HEK293 (cell line): ENCODE results near the gene DPH7.

Source experiments
- CTCF ChIA-PET: fragments of 350-600 bp; formaldehyde crosslinking; extraction: SDS; loops from one replicate; lab custom pipeline; 2021; ENCODE audit warnings: antibody characterized with exemption; lab: Yijun Ruan, JAX
- POLR2A ChIA-PET: fragments of 300-600 bp; formaldehyde crosslinking; extraction: SDS; loops from one replicate; lab custom pipeline; 2020; ENCODE audit warnings: antibody characterized with exemption, inconsistent platforms; lab: Yijun Ruan, JAX
- H3K27ac ChIP-seq: fragments of 200-500 bp; sonication (Bioruptor generic); 2 replicates; pipeline ENCODE4 v1.5.1; 2014; ENCODE audit warnings: low read depth, low read length, control low read depth, inconsistent platforms; ENCODE audit errors: extremely low read depth
- H3K36me3 ChIP-seq, 2 experiments: fragments of 200-500 bp in 1 of 2; sonication (Bioruptor generic) in 1 of 2; 1 replicate in 1 of 2; 2 replicates in 1 of 2; pipeline ENCODE4 v1.5.1; 2014 to 2017; ENCODE audit warnings: inconsistent platforms in 2 of 2, low read length in 2 of 2; ENCODE audit not compliant: control insufficient read depth in 2 of 2, insufficient read depth in 1 of 2
- H3K4me1 ChIP-seq: fragments of 200-500 bp; sonication (Bioruptor generic); 2 replicates; pipeline ENCODE4 v1.5.1; 2014; ENCODE audit warnings: mild to moderate bottlenecking, low read length, inconsistent platforms; ENCODE audit not compliant: control insufficient read depth, insufficient read depth
- H3K4me3 ChIP-seq: 2 replicates; pipeline ENCODE4 v1.5.1; 2011; ENCODE audit warnings: low read depth, mild to moderate bottlenecking, control low read depth, low read length, moderate library complexity
- H3K9me3 ChIP-seq: fragments of 200-500 bp; sonication (Bioruptor generic); 2 replicates; pipeline ENCODE4 v1.5.1; 2014; ENCODE audit warnings: low read depth, low read length, inconsistent platforms; ENCODE audit not compliant: control insufficient read depth, insufficient read depth
- BCL11A ChIP-seq: fragments of 450-650 bp; formaldehyde crosslinking; IDR thresholded peaks from 2 replicates; pipeline ENCODE4 v1.5.1; 2016; ENCODE audit warnings: low read depth, missing biosample characterization, missing genetic modification characterization
- GFI1B ChIP-seq: fragments of 450-650 bp; formaldehyde crosslinking; IDR thresholded peaks from 2 replicates; pipeline ENCODE4 v1.5.1; 2016; ENCODE audit warnings: missing biosample characterization, missing genetic modification characterization
- GLIS1 ChIP-seq: fragments of 450-650 bp; formaldehyde crosslinking; IDR thresholded peaks from 2 replicates; pipeline ENCODE4 v1.5.1; 2016; ENCODE audit warnings: missing biosample characterization, missing genetic modification characterization
- HOXD13 ChIP-seq: sonication (generic); formaldehyde crosslinking; IDR thresholded peaks from 2 replicates; pipeline ENCODE4 v1.8.0; 2022; ENCODE audit warnings: missing genetic modification reagents, borderline replicate concordance
- IKZF3 ChIP-seq: fragments of 450-650 bp; IDR thresholded peaks from 2 replicates; pipeline ENCODE4 v1.5.0; 2018; ENCODE audit warnings: missing biosample characterization, mild to moderate bottlenecking, missing genetic modification characterization, moderate library complexity
- KLF1 ChIP-seq: fragments of 450-650 bp; formaldehyde crosslinking; IDR thresholded peaks from 2 replicates; pipeline ENCODE4 v1.5.1; 2016; ENCODE audit warnings: missing biosample characterization, missing genetic modification characterization
- SP2 ChIP-seq: fragments of 450-650 bp; formaldehyde crosslinking; IDR thresholded peaks from 2 replicates; pipeline ENCODE4 v1.5.1; 2016; ENCODE audit warnings: missing biosample characterization, missing genetic modification characterization
- TCF7L2 ChIP-seq: IDR thresholded peaks from 2 replicates; pipeline ENCODE4 v1.6.1; 2011; ENCODE audit warnings: low read depth, mild to moderate bottlenecking, inconsistent platforms, low read length, moderate library complexity, borderline replicate concordance
- TRIM28 ChIP-seq: IDR thresholded peaks from 2 replicates; pipeline ENCODE4 v1.6.1; 2011; ENCODE audit warnings: low read length, control low read depth, borderline replicate concordance
- WT1 ChIP-seq: fragments of 450-650 bp; formaldehyde crosslinking; IDR thresholded peaks from 2 replicates; pipeline ENCODE4 v1.5.1; 2016; ENCODE audit warnings: missing biosample characterization, missing genetic modification characterization
- YY1 ChIP-seq: fragments of 450-650 bp; formaldehyde crosslinking; IDR thresholded peaks from 2 replicates; pipeline ENCODE4 v1.5.1; 2018; ENCODE audit warnings: missing biosample characterization, missing genetic modification characterization
- ZBTB1 ChIP-seq: fragments of 450-650 bp; formaldehyde crosslinking; IDR thresholded peaks from 2 replicates; pipeline ENCODE4 v1.5.1; 2016; ENCODE audit warnings: missing biosample characterization, missing genetic modification characterization
- ZBTB17 ChIP-seq: fragments of 450-650 bp; formaldehyde crosslinking; IDR thresholded peaks from 2 replicates; pipeline ENCODE4 v1.5.1; 2016; ENCODE audit warnings: missing biosample characterization, missing genetic modification characterization
- ZBTB48 ChIP-seq: fragments of 450-650 bp; formaldehyde crosslinking; IDR thresholded peaks from 2 replicates; pipeline ENCODE4 v1.5.1; 2016; ENCODE audit warnings: missing biosample characterization, missing genetic modification characterization
- ZBTB7A ChIP-seq: fragments of 450-650 bp; formaldehyde crosslinking; IDR thresholded peaks from 2 replicates; pipeline ENCODE4 v1.5.1; 2016; ENCODE audit warnings: low read depth, missing biosample characterization, missing genetic modification characterization
- ZBTB8A ChIP-seq: fragments of 450-650 bp; formaldehyde crosslinking; IDR thresholded peaks from 2 replicates; pipeline ENCODE4 v1.5.1; 2016; ENCODE audit warnings: missing biosample characterization, missing genetic modification characterization
- ZIC2 ChIP-seq: fragments of 450-650 bp; formaldehyde crosslinking; IDR thresholded peaks from 2 replicates; pipeline ENCODE4 v1.5.1; 2016; ENCODE audit warnings: missing biosample characterization, missing genetic modification characterization
- ZNF140 ChIP-seq: fragments of 450-650 bp; formaldehyde crosslinking; IDR thresholded peaks from 2 replicates; pipeline ENCODE4 v1.5.1; 2016; ENCODE audit warnings: missing biosample characterization, missing genetic modification characterization
- ZNF184 ChIP-seq: fragments of 450-650 bp; IDR thresholded peaks from 2 replicates; pipeline ENCODE4 v1.5.1; 2018; ENCODE audit warnings: missing biosample characterization, mild to moderate bottlenecking, missing genetic modification characterization
- ZNF223 ChIP-seq: fragments of 450-650 bp; formaldehyde crosslinking; IDR thresholded peaks from 2 replicates; pipeline ENCODE4 v1.5.1; 2016; ENCODE audit warnings: missing biosample characterization, missing genetic modification characterization
- ZNF324 ChIP-seq: fragments of 450-650 bp; formaldehyde crosslinking; IDR thresholded peaks from 2 replicates; pipeline ENCODE4 v1.5.1; 2016; ENCODE audit warnings: missing biosample characterization, missing genetic modification characterization
- ZNF366 ChIP-seq: fragments of 450-650 bp; formaldehyde crosslinking; conservative IDR thresholded peaks from 2 replicates; pipeline ENCODE4 v1.5.1; 2016; ENCODE audit warnings: missing biosample characterization, missing genetic modification characterization
- ZNF391 ChIP-seq: fragments of 450-650 bp; formaldehyde crosslinking; IDR thresholded peaks from 2 replicates; pipeline ENCODE4 v1.5.1; 2016; ENCODE audit warnings: low read depth, missing biosample characterization, missing genetic modification characterization, borderline replicate concordance
- ZNF423 ChIP-seq: fragments of 450-650 bp; formaldehyde crosslinking; IDR thresholded peaks from 2 replicates; pipeline ENCODE4 v1.5.1; 2016; ENCODE audit warnings: missing biosample characterization, missing genetic modification characterization
- ZNF521 ChIP-seq: fragments of 450-650 bp; formaldehyde crosslinking; IDR thresholded peaks from 2 replicates; pipeline ENCODE4 v1.5.1; 2017; ENCODE audit warnings: missing biosample characterization, mild to moderate bottlenecking, missing genetic modification characterization
- ZNF560 ChIP-seq: fragments of 450-650 bp; formaldehyde crosslinking; IDR thresholded peaks from 2 replicates; pipeline ENCODE4 v1.5.1; 2017; ENCODE audit warnings: missing biosample characterization, missing genetic modification characterization, borderline replicate concordance
- ZNF621 ChIP-seq: fragments of 450-650 bp; formaldehyde crosslinking; IDR thresholded peaks from 2 replicates; pipeline ENCODE4 v1.5.1; 2017; ENCODE audit warnings: missing biosample characterization, missing genetic modification characterization
- ZNF626 ChIP-seq: fragments of 450-650 bp; sonication (Bioruptor Pico); formaldehyde crosslinking; IDR thresholded peaks from 2 replicates; pipeline ENCODE4 v1.5.1; 2018; ENCODE audit warnings: missing biosample characterization, missing genetic modification characterization, inconsistent platforms
- ZNF701 ChIP-seq: fragments of 450-650 bp; formaldehyde crosslinking; IDR thresholded peaks from 2 replicates; pipeline ENCODE4 v1.5.1; 2016; ENCODE audit warnings: missing biosample characterization, missing genetic modification characterization
- ZSCAN16 ChIP-seq: fragments of 450-650 bp; formaldehyde crosslinking; IDR thresholded peaks from 2 replicates; pipeline ENCODE4 v1.5.1; 2016; ENCODE audit warnings: missing biosample characterization, missing genetic modification characterization
- ZXDB ChIP-seq: fragments of 450-650 bp; formaldehyde crosslinking; IDR thresholded peaks from 2 replicates; pipeline ENCODE4 v1.5.1; 2016; ENCODE audit warnings: missing biosample characterization, missing genetic modification characterization
- TF ChIP-seq, protein P1 (sequence below): fragments of 450-650 bp; formaldehyde crosslinking; IDR thresholded peaks from 2 replicates; pipeline ENCODE4; 2016; ENCODE audit warnings: missing biosample characterization, missing genetic modification characterization
- TF ChIP-seq, protein P2 (sequence below): fragments of 450-650 bp; formaldehyde crosslinking; IDR thresholded peaks from 2 replicates; pipeline ENCODE4 v1.5.1; 2017; ENCODE audit warnings: missing biosample characterization, missing genetic modification characterization
- TF ChIP-seq, protein P3 (sequence below): fragments of 450-650 bp; formaldehyde crosslinking; IDR thresholded peaks from 2 replicates; pipeline ENCODE4 v1.5.1; 2017; ENCODE audit warnings: missing biosample characterization, missing genetic modification characterization
- TF ChIP-seq, protein P4 (sequence below): fragments of 450-650 bp; formaldehyde crosslinking; IDR thresholded peaks from 2 replicates; pipeline ENCODE4 v1.5.1; 2016; ENCODE audit warnings: missing biosample characterization, missing genetic modification characterization

DPH7 gene

DNA sequence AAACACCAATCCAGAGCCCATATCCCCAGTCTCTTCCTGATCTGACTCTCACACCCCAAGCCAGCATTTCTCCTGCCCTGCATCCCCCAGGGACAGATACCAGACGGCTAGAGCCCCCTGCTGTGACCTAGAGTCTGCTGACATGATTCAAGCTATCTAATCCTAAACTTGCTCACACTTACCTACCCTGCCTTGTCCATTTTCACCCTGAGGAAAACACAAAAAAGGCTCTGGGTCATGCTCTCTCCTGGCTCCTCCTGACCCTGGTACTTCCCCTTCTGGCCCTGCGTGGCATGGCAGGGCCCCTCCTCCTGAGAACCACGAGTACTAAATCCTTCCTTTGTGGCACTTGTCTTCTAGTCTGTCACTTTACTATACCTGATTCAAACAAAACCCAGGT lies 23.9 kb upstream of the DPH7 start:
- Histone ChIP-seq H3K27ac (no peak overlapping the region), H3K36me3 (no peaks in the 10 kb centered on the region)
- TF ChIP-seq, protein P1, sequence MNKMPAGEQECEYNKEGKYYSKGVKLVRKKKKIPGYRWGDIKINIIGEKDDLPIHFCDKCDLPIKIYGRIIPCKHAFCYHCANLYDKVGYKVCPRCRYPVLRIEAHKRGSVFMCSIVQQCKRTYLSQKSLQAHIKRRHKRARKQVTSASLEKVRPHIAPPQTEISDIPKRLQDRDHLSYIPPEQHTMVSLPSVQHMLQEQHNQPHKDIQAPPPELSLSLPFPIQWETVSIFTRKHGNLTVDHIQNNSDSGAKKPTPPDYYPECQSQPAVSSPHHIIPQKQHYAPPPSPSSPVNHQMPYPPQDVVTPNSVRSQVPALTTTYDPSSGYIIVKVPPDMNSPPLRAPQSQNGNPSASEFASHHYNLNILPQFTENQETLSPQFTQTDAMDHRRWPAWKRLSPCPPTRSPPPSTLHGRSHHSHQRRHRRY, result no peak
- TF ChIP-seq, protein P2, sequence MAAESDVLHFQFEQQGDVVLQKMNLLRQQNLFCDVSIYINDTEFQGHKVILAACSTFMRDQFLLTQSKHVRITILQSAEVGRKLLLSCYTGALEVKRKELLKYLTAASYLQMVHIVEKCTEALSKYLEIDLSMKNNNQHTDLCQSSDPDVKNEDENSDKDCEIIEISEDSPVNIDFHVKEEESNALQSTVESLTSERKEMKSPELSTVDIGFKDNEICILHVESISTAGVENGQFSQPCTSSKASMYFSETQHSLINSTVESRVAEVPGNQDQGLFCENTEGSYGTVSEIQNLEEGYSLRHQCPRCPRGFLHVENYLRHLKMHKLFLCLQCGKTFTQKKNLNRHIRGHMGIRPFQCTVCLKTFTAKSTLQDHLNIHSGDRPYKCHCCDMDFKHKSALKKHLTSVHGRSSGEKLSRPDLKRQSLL (tag by site-specific recombination), result no peak
- TF ChIP-seq ZNF423 (tag by site-specific recombination) (0 out of 2 replicates have a peak, but pooled peaks have one; percentile 34), TCF7L2 (no peak), SP2 (no peak), TRIM28 (no peak), ZNF621 (tag by site-specific recombination) (no peak), ZXDB (no peak), GFI1B (no peak), ZNF324 (tag by site-specific recombination) (no peak), ZNF140 (no peak), ZNF223 (no peak), GLIS1 (tag by site-specific recombination) (peak; percentile 94), ZBTB8A (tag by site-specific recombination) (no peak), ZNF701 (tag by site-specific recombination) (no peak), YY1 (tag by site-specific recombination) (no peak), ZBTB17 (tag by site-specific recombination) (peak; percentile 27; the same call in 1 of the 2 replicates), ZSCAN16 (tag by site-specific recombination) (no peak), ZIC2 (tag by site-specific recombination) (peak; percentile 39), WT1 (tag by site-specific recombination) (no peak), IKZF3 (tag by site-specific recombination) (0 out of 2 replicates have a peak, but pooled peaks have one; percentile 22), BCL11A (tag by site-specific recombination) (no peak), ZBTB48 (no peak), ZBTB7A (tag by site-specific recombination) (no peak), ZBTB1 (no peak), ZNF521 (tag by site-specific recombination) (no peak), ZNF560 (tag by site-specific recombination) (no peak), ZNF184 (tag by site-specific recombination) (no peak), KLF1 (tag by site-specific recombination) (no peak), HOXD13 (CRISPR knock-in tag) (no peak), ZNF626 (no peak), ZNF366 (tag by site-specific recombination) (no peak), ZNF391 (tag by site-specific recombination) (no peak)
- TF ChIP-seq, protein P3, sequence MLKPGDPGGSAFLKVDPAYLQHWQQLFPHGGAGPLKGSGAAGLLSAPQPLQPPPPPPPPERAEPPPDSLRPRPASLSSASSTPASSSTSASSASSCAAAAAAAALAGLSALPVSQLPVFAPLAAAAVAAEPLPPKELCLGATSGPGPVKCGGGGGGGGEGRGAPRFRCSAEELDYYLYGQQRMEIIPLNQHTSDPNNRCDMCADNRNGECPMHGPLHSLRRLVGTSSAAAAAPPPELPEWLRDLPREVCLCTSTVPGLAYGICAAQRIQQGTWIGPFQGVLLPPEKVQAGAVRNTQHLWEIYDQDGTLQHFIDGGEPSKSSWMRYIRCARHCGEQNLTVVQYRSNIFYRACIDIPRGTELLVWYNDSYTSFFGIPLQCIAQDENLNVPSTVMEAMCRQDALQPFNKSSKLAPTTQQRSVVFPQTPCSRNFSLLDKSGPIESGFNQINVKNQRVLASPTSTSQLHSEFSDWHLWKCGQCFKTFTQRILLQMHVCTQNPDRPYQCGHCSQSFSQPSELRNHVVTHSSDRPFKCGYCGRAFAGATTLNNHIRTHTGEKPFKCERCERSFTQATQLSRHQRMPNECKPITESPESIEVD (tag by site-specific recombination), result no peak
- TF ChIP-seq, protein P4, sequence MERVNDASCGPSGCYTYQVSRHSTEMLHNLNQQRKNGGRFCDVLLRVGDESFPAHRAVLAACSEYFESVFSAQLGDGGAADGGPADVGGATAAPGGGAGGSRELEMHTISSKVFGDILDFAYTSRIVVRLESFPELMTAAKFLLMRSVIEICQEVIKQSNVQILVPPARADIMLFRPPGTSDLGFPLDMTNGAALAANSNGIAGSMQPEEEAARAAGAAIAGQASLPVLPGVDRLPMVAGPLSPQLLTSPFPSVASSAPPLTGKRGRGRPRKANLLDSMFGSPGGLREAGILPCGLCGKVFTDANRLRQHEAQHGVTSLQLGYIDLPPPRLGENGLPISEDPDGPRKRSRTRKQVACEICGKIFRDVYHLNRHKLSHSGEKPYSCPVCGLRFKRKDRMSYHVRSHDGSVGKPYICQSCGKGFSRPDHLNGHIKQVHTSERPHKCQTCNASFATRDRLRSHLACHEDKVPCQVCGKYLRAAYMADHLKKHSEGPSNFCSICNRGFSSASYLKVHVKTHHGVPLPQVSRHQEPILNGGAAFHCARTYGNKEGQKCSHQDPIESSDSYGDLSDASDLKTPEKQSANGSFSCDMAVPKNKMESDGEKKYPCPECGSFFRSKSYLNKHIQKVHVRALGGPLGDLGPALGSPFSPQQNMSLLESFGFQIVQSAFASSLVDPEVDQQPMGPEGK (tag by site-specific recombination), result 0 out of 2 replicates have a peak, but pooled peaks have one; percentile 16

More for the DNA sequence above, 23.9 kb upstream of the DPH7 start:
- ChIA-PET CTCF (interaction anchor here (1.4 kb wide), 1 partner anchor 23 kb away, joined by 8 read pairs; no protein-coding TSS in a partner anchor), POLR2A (interaction anchor here (1.0 to 1.7 kb wide), 3 partner anchors 9 to 12 kb away, joined by 3 to 13 read pairs (median 4); partner anchors contain the start of gene ZMYND19)
- H3K4me3 ChIP-seq, result no peak overlapping the region
- no peaks in the 10 kb centered on the region for H3K4me1 ChIP-seq
- no peaks in the 10 kb centered on the region for H3K9me3 ChIP-seq
